SK-N-SH (cell line): ENCODE measurements around the gene INO80. TPM values are rescaled to one million over a fixed set of nuclear protein-coding genes. Genes with fewer than 3 reads are reported as not detected.

Experiments used
- CTCF ChIA-PET: fragments of 300-600, 350-600 bp; formaldehyde crosslinking; extraction: SDS; loops from one replicate; lab custom pipeline; 2021; lab: Yijun Ruan, JAX
- POLR2A ChIA-PET: fragments of 350-600 bp; sonication (Branson Sonifier 250); formaldehyde crosslinking; extraction: SDS; loops from one replicate; lab custom pipeline; 2020; ENCODE audit warnings: antibody characterized with exemption, inconsistent platforms; lab: Yijun Ruan, JAX
- DNase-seq: peaks from one replicate; pipeline ENCODE4 v3.0.0; 2012
- H2AFZ ChIP-seq: fragments of 200-600 bp; sonication (generic); 2 replicates; pipeline ENCODE4 v1.8.1; 2016; ENCODE audit warnings: antibody characterized with exemption, mild to moderate bottlenecking, low read depth
- H3F3A ChIP-seq: fragments of 200-600 bp; sonication (generic); replicated peaks from 2 replicates; pipeline ENCODE3; 2016; ENCODE audit warnings: antibody characterized with exemption, mild to moderate bottlenecking; ENCODE audit not compliant: insufficient read depth
- H3K27ac ChIP-seq, 2 experiments: fragments of 200-500 bp in 1 of 2; fragments of 200-600 bp in 1 of 2; sonication (Bioruptor generic) in 1 of 2; sonication (generic), shearing (Covaris generic) in 1 of 2; 2 replicates each; pipeline versions ENCODE4 v1.5.1 to v1.6.1; 2014 to 2016; ENCODE audit warnings: low read depth in 2 of 2, inconsistent platforms in 1 of 2, low read length in 1 of 2, mild to moderate bottlenecking in 1 of 2, mixed read lengths in 1 of 2
- H3K27me3 ChIP-seq: fragments of 200-600 bp; sonication (generic), shearing (Covaris generic); 2 replicates; pipeline ENCODE4 v1.6.1; 2016; ENCODE audit warnings: mixed run types; ENCODE audit not compliant: insufficient read depth
- H3K36me3 ChIP-seq, 2 experiments: fragments of 200-500 bp in 1 of 2; fragments of 200-600 bp in 1 of 2; sonication (Bioruptor generic) in 1 of 2; sonication (generic) in 1 of 2; replicated peaks in 1 of 2; 2 replicates each; pipeline versions ENCODE3 to v1.5.1; 2014 to 2016; ENCODE audit warnings: low read length in 1 of 2, mild to moderate bottlenecking in 1 of 2; ENCODE audit not compliant: insufficient read depth in 2 of 2, control insufficient read depth in 1 of 2
- H3K4me1 ChIP-seq, 2 experiments: fragments of 200-500 bp in 1 of 2; fragments of 200-600 bp in 1 of 2; sonication (Bioruptor generic) in 1 of 2; sonication (generic), shearing (Covaris generic) in 1 of 2; 2 replicates each; pipeline versions ENCODE4 v1.5.1 to v1.6.1; 2014 to 2016; ENCODE audit warnings: low read depth in 1 of 2, low read length in 1 of 2, mixed run types in 1 of 2; ENCODE audit not compliant: insufficient read depth in 2 of 2, control insufficient read depth in 1 of 2
- H3K4me2 ChIP-seq: fragments of 200-600 bp; sonication (generic), shearing (Covaris generic); 2 replicates; pipeline ENCODE4 v1.6.1; 2017; ENCODE audit warnings: mixed run types
- H3K4me3 ChIP-seq, 2 experiments: fragments of 200-500 bp in 1 of 2; fragments of 200-600 bp in 1 of 2; sonication (Bioruptor generic) in 1 of 2; sonication (generic), shearing (Covaris generic) in 1 of 2; 2 replicates each; pipeline versions ENCODE4 v1.5.1 to v1.8.1; 2014 to 2016; ENCODE audit warnings: low read depth in 2 of 2, inconsistent platforms in 1 of 2, low read length in 1 of 2, mild to moderate bottlenecking in 1 of 2, mixed read lengths in 1 of 2, moderate library complexity in 1 of 2
- H3K79me2 ChIP-seq: fragments of 200-600 bp; sonication (generic); 2 replicates; pipeline ENCODE4 v1.8.1; 2017; ENCODE audit warnings: mild to moderate bottlenecking; ENCODE audit not compliant: insufficient read depth
- H3K9ac ChIP-seq: fragments of 200-600 bp; sonication (generic); 2 replicates; pipeline ENCODE4 v1.6.1; 2017; ENCODE audit warnings: mixed run types
- H3K9me2 ChIP-seq: fragments of 200-600 bp; sonication (generic); 2 replicates; pipeline ENCODE4 v1.6.1; 2017; ENCODE audit warnings: mixed run types
- H3K9me3 ChIP-seq: fragments of 200-600 bp; sonication (generic); 2 replicates; pipeline ENCODE4 v1.6.1; 2017; ENCODE audit warnings: mixed run types, mild to moderate bottlenecking, moderate library complexity
- H4K20me1 ChIP-seq: fragments of 200-600 bp; sonication (generic); 2 replicates; pipeline ENCODE4 v1.6.1; 2017; ENCODE audit warnings: mild to moderate bottlenecking, mixed run types; ENCODE audit not compliant: insufficient read depth
- FOSL2 ChIP-seq: IDR thresholded peaks from 2 replicates; pipeline ENCODE4 v1.4.0; 2012; ENCODE audit warnings: low read depth, mild to moderate bottlenecking, moderate library complexity, borderline replicate concordance
- FOXM1 ChIP-seq: IDR thresholded peaks from 2 replicates; pipeline ENCODE4 v1.4.0; 2012; ENCODE audit warnings: low read depth, mild to moderate bottlenecking
- MAX ChIP-seq: IDR thresholded peaks from 2 replicates; pipeline ENCODE4 v1.4.0; 2012; ENCODE audit warnings: low read depth
- NRF1 ChIP-seq: IDR thresholded peaks from 2 replicates; pipeline ENCODE4 v1.6.1; 2012; ENCODE audit warnings: low read depth, mild to moderate bottlenecking, low read length
- PBX3 ChIP-seq: IDR thresholded peaks from 2 replicates; pipeline ENCODE4; 2012
- POLR2AphosphoS5 ChIP-seq: IDR thresholded peaks from 2 replicates; pipeline ENCODE4 v1.6.1; 2012; ENCODE audit warnings: low read depth, low read length
- RFX5 ChIP-seq: IDR thresholded peaks from 2 replicates; pipeline ENCODE4 v1.6.1; 2012; ENCODE audit warnings: mild to moderate bottlenecking, improper control_type of control experiment, low read length
- TAF1 ChIP-seq: IDR thresholded peaks from 2 replicates; pipeline ENCODE4 v1.6.1; 2012; ENCODE audit warnings: low read depth, mild to moderate bottlenecking, low read length, moderate library complexity, borderline replicate concordance
- TCF12 ChIP-seq: IDR thresholded peaks from 2 replicates; pipeline ENCODE4 v1.4.0; 2012
- ZBTB33 ChIP-seq: IDR thresholded peaks from 2 replicates; pipeline ENCODE4 v1.4.0; 2012; ENCODE audit warnings: low read depth, borderline replicate concordance
- WGBS: methylation state at CpG from one replicate; pipeline ENCODE4 v1.1.6; 2017; ENCODE audit warnings: low lambda C conversion rate; 5-methylcytosine and 5-hydroxymethylcytosine counted together
- polyA plus RNA-seq, 3 experiments: library from polyadenylated mRNA; depleted of rRNA; stranded (reverse); fragments of >200 nt; gene quantifications; 2 replicates each; pipeline ENCODE4 v1.2.3, GENCODE V29; 2012

The INO80 gene
- polyA plus RNA-seq, 1 of the 3 experiments (the other 2 are of a cell fraction): 4.6 TPM

- Histone ChIP-seq H3K27ac (peak overlapping the region in 1 of 2 experiments; percentile 54; a peak in 2 of 4 replicates), H3K9me2 (no peaks in the 10 kb centered on the region), H2AFZ (no peak overlapping the region), H3K36me3 (peaks cover 29 to 50% of the 10 kb centered on the region in 2 experiments), H3F3A (no peaks in the 10 kb centered on the region), H3K4me3 (no peak overlapping the region), H4K20me1 (no peaks in the 10 kb centered on the region), H3K27me3 (no peaks in the 10 kb centered on the region), H3K9me3 (no peaks in the 10 kb centered on the region), H3K9ac (no peak overlapping the region), H3K4me2 (no peak overlapping the region), H3K4me1 (peaks cover 0 to 13% of the 10 kb centered on the region in 2 experiments; a peak in 1 of 4 replicates), H3K79me2 (no peaks in the 10 kb centered on the region)
- 94% methylated on average over 5 of the region's 5 CpGs for WGBS
- POLR2A ChIA-PET: no interaction called here
- DNase-seq: no peak
- TF ChIP-seq FOSL2: no peak
- no peak for TF ChIP-seq NRF1
- TF ChIP-seq ZBTB33: no peak
- TF ChIP-seq POLR2AphosphoS5: no peak
- TF ChIP-seq RFX5: no peak
- TF ChIP-seq TAF1: no peak
- TF ChIP-seq FOXM1: no peak
- TF ChIP-seq TCF12: no peak
- CTCF ChIA-PET: interaction anchor here (1.1 to 1.4 kb wide), 3 partner anchors 62 to 99 kb away, joined by 3 to 4 read pairs (median 4); partner anchors contain the start of gene VPS18
Measured at GRCh38 chr15:40992825-40993224, 123.3 kb downstream of the INO80 start.

- Histone ChIP-seq H3K36me3 (peaks cover 32 to 54% of the 10 kb centered on the region in 2 experiments), H3K9ac (no peak overlapping the region), H3K4me2 (no peak overlapping the region), H3K4me1 (peaks cover 0 to 13% of the 10 kb centered on the region in 2 experiments; a peak in 1 of 4 replicates), H4K20me1 (no peaks in the 10 kb centered on the region), H3K4me3 (no peak overlapping the region), H2AFZ (no peak overlapping the region), H3K79me2 (no peaks in the 10 kb centered on the region), H3K9me2 (no peaks in the 10 kb centered on the region), H3F3A (no peaks in the 10 kb centered on the region), H3K27ac (peak overlapping the region in 1 of 2 experiments; percentile 54; a peak in 2 of 4 replicates), H3K9me3 (no peaks in the 10 kb centered on the region), H3K27me3 (no peaks in the 10 kb centered on the region)
- ChIA-PET POLR2A (interaction anchor here (1.4 kb wide), 1 partner anchor 39 kb away, joined by 3 read pairs; the partner anchor contains the start of gene CHAC1), CTCF (interaction anchor here (1.1 to 1.4 kb wide), 3 partner anchors 62 to 98 kb away, joined by 3 to 4 read pairs (median 4); partner anchors contain the start of gene VPS18)
- DNase-seq: no peak
- TF ChIP-seq PBX3 (no peak), MAX (no peak)
- 31% methylated on average over 1 of the region's 1 CpG for WGBS
Measured at GRCh38 chr15:40992241-40992741, 123.8 kb downstream of the INO80 start.
